Kidney tubule cell (primary cell): Measurements from ENCODE around the gene SMYD3.

Source experiments
- DNase-seq: peaks from one replicate; pipeline ENCODE4 v3.0.0-alpha.2; 2018; ENCODE audit warnings: low spot score

The SMYD3 gene

GRCh38 chr1:246146804-246147523 lies 360.1 kb downstream of the SMYD3 start:
- DNase-seq, result no peak

GRCh38 chr1:246145900-246146299 lies 361.2 kb downstream of the SMYD3 start:
- no peak for DNase-seq

GRCh38 chr1:246144931-246145330 lies 362.1 kb downstream of the SMYD3 start:
- no peak for DNase-seq

- DNase-seq, result peak; percentile 97
These were observed 364.7 kb downstream of the SMYD3 start for GRCh38 chr1:246142320-246142893.

- no peak for DNase-seq
These were observed 365.8 kb downstream of the SMYD3 start for GRCh38 chr1:246141306-246141705.

- DNase-seq, result peak; percentile 98
These were observed 367.3 kb downstream of the SMYD3 start for GRCh38 chr1:246139745-246140182.

GRCh38 chr1:246138781-246139180 lies 368.3 kb downstream of the SMYD3 start:
- no peak for DNase-seq

- no peak for DNase-seq
These were observed 370.6 kb downstream of the SMYD3 start for GRCh38 chr1:246136477-246136876.

GRCh38 chr1:246134789-246135188 lies 372.3 kb downstream of the SMYD3 start:
- no peak for DNase-seq

GRCh38 chr1:246131095-246131494 lies 376.0 kb downstream of the SMYD3 start:
- no peak for DNase-seq

- no peak for DNase-seq
These were observed 378.5 kb downstream of the SMYD3 start for GRCh38 chr1:246128494-246129069.

- DNase-seq, result no peak
These were observed 380.5 kb downstream of the SMYD3 start for GRCh38 chr1:246126580-246126979.

- DNase-seq, result no peak
These were observed 385.0 kb downstream of the SMYD3 start for GRCh38 chr1:246122071-246122470.

GRCh38 chr1:246121533-246121932 lies 385.5 kb downstream of the SMYD3 start:
- peak; percentile 56 for DNase-seq

- peak; percentile 74 for DNase-seq
These were observed 389.9 kb downstream of the SMYD3 start for GRCh38 chr1:246117066-246117791.

GRCh38 chr1:246114369-246114768 lies 392.7 kb downstream of the SMYD3 start:
- DNase-seq, result no peak

GRCh38 chr1:246113555-246114095 lies 393.5 kb downstream of the SMYD3 start:
- DNase-seq, result no peak

- DNase-seq, result no peak
These were observed 395.5 kb downstream of the SMYD3 start for GRCh38 chr1:246111570-246111969.

- DNase-seq, result no peak
These were observed 396.5 kb downstream of the SMYD3 start for GRCh38 chr1:246110343-246111219.

GRCh38 chr1:246108278-246108925 lies 398.7 kb downstream of the SMYD3 start:
- DNase-seq, result no peak
